ENCODE results near the gene PPIF.

GRCh38 chr10:79356104-79356503 lies 8.8 kb downstream of the PPIF start:
- TF ChIP-seq CTCF (IDR thresholded peaks at IDR 0.05; ENCODE audit: low read depth, low read length, missing input control) (no peak), YY1 (IDR thresholded peaks at IDR 0.05) (no peak), MAX (IDR thresholded peaks at IDR 0.05) (no peak), JUND (IDR thresholded peaks at IDR 0.05) (no peak), TAF1 (conservative IDR thresholded peaks at IDR 0.05) (no peak), ATF3 (IDR thresholded peaks at IDR 0.05) (no peak), GABPA (IDR thresholded peaks at IDR 0.05 in 1 of 2, conservative IDR thresholded peaks at IDR 0.05 in 1 of 2) (no peak), REST (IDR thresholded peaks at IDR 0.05) (no peak), FOXA1 (IDR thresholded peaks at IDR 0.05) (no peak), HNF4G (IDR thresholded peaks at IDR 0.05) (no peak)
